Stomach smooth muscle (tissue), 2 donors: Measurements from ENCODE around the gene KCNJ1.

Experiments
- H3K27ac ChIP-seq: one replicate; pipeline ENCODE4 v1.7.0; 2013; ENCODE audit warnings: mild to moderate bottlenecking, low read length, inconsistent platforms
- H3K27me3 ChIP-seq, 2 donors: one replicate each; pipeline ENCODE4 v1.7.0; 2013; ENCODE audit warnings: low read length in 2 of 2; ENCODE audit not compliant: insufficient read depth in 2 of 2, control insufficient read depth in 1 of 2
- H3K36me3 ChIP-seq, 2 donors: one replicate each; pipeline ENCODE4 v1.7.0; 2013; ENCODE audit warnings: low read length in 2 of 2; ENCODE audit not compliant: control insufficient read depth in 2 of 2, insufficient read depth in 2 of 2
- H3K4me1 ChIP-seq: one replicate; pipeline ENCODE4 v1.7.0; 2013; ENCODE audit warnings: low read length; ENCODE audit not compliant: control insufficient read depth, insufficient read depth
- H3K4me3 ChIP-seq, 2 donors: one replicate each; pipeline ENCODE4 v1.7.0; 2013; ENCODE audit warnings: low read length in 2 of 2
- H3K9ac ChIP-seq, 2 donors: one replicate each; pipeline ENCODE4 v1.7.0; 2013; ENCODE audit warnings: low read length in 2 of 2, mild to moderate bottlenecking in 1 of 2
- H3K9me3 ChIP-seq, 2 donors: one replicate each; pipeline ENCODE4 v1.7.0; 2013; ENCODE audit warnings: low read length in 2 of 2; ENCODE audit not compliant: control insufficient read depth in 2 of 2
- donor health status: healthy.
- donor health status: Pancreatic carcinoma.

The KCNJ1 gene

GRCh38 chr11:128867277-128867676 lies at the start of gene KCNJ1:
KCNJ1 (minus strand) TSS chr11:128867296; CDS start chr11:128840243, 27,053 bp downstream.
- Histone ChIP-seq H3K9ac (no peak within 1 kb of the TSS), H3K4me3 (no peak within 1 kb of the TSS), H3K4me1 (no peaks in the 10 kb centered on the region), H3K36me3 (no peaks in the 10 kb centered on the region), H3K27ac (no peak within 1 kb of the TSS), H3K9me3 (no peaks in the 10 kb centered on the region), H3K27me3 (peaks cover 0 to 8% of the 10 kb centered on the region in 2 donors)

DNA sequence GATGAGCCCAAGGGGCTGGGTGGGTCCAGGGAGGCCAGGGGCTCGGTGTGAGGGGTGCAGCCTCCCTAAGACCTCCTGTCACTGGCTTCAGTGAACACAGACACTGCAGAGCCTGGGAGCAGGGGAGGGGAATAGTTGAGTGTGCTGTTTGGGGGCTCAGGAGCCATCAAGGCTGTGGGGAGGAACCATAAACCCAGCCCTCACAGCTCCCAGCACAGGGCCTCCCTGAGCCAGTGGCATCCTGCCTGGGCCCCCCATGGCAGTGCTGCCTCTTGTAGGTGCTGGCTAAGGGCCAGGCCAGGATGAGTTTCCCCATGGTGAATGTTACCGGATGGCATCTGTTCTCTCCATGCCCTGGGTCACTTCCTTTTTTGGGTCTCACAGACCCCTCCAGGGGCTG lies 49.6 kb upstream of the KCNJ1 start:
- Histone ChIP-seq H3K27me3 (peaks cover 7 to 11% of the 10 kb centered on the region in 2 donors), H3K9ac (no peak overlapping the region), H3K4me1 (no peaks in the 10 kb centered on the region)

DNA sequence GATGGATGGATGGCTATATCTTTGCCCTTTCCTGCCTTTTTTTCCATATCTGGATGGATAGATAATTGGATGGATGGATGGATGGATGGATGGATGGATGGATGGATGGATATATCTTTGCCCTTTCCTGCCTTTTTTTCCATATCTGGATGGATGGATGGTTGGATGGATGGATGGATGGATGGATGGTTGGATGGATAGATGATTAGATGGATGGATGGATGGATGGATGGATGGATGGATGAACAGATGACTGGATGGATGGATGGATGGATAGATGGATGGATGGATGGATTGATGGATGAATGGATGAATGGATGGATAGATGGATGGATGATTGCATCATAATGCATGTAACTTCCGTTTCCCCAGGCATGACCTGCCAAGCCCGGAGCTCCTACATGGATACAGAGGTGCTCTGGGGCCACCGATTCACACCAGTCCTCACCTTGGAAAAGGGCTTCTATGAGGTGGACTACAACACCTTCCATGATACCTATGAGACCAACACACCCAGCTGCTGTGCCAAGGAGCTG lies 49.0 kb upstream of the KCNJ1 start:
- no peaks in the 10 kb centered on the region for H3K36me3 ChIP-seq
- H3K4me3 ChIP-seq, result no peak overlapping the region
- H3K27me3 ChIP-seq, result peaks cover 7 to 16% of the 10 kb centered on the region in 2 donors
- H3K9ac ChIP-seq, result no peak overlapping the region
- H3K27ac ChIP-seq, result no peak overlapping the region
- no peaks in the 10 kb centered on the region for H3K4me1 ChIP-seq
- no peaks in the 10 kb centered on the region for H3K9me3 ChIP-seq

More for the DNA sequence above, 49.6 kb upstream of the KCNJ1 start:
- H3K27ac ChIP-seq, result no peak overlapping the region
- H3K9me3 ChIP-seq, result no peaks in the 10 kb centered on the region
- no peak overlapping the region for H3K4me3 ChIP-seq
- no peaks in the 10 kb centered on the region for H3K36me3 ChIP-seq

GRCh38 chr11:128915149-128915521 lies 48.0 kb upstream of the KCNJ1 start:
- H3K27ac ChIP-seq, result no peak overlapping the region
- H3K36me3 ChIP-seq, result no peaks in the 10 kb centered on the region
- H3K4me1 ChIP-seq, result no peaks in the 10 kb centered on the region
- no peak overlapping the region for H3K4me3 ChIP-seq
- H3K9ac ChIP-seq, result no peak overlapping the region
- H3K9me3 ChIP-seq, result no peaks in the 10 kb centered on the region
- H3K27me3 ChIP-seq, result peaks cover 7 to 15% of the 10 kb centered on the region in 2 donors

DNA sequence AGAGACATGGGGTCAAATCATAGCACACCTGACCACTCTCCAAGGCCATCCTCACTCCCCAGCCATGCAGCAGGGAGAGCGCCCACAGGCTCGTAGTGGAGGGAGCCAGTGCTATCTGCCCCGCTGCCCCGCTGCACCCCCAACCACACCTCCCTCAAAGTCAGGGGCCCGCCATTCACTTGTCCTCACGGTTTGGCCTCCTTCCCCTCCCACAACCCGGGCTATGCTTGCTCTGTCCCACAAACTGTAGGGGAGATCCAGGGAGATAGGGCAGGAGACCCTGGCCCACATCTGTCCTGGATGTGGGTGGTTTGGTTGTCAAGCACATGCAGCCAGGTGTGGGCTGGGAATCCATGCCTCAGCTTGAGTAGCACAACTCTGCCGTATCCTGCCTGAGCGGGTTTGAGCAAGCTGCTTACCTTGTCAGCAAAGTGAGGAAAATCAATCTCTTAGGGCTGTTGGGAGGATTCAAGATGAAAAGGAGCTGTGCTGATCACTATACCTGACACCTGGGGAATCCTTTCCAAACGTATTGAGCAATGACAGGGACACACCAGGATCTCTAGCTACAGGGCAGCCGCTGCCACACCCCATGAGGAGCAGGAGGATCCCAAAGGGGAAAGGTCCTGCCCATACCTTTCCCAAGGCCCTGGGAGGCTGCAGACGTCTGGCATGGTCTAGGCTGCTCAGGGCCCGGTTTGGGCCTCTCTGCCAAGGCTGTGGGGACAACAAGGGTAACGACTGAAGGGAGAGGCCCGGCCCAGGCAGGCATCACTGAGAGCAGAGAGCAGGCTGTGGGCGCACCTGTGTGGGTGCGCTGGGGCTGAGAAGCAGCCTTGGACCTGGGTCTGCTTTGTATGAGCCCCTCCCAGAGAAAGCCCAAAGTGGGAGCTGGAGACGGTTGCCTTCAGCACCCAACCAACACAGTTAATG lies 47.4 kb upstream of the KCNJ1 start:
- Histone ChIP-seq H3K9me3 (no peaks in the 10 kb centered on the region), H3K27me3 (peaks cover 7 to 15% of the 10 kb centered on the region in 2 donors), H3K36me3 (no peaks in the 10 kb centered on the region), H3K4me1 (no peaks in the 10 kb centered on the region), H3K4me3 (no peak overlapping the region), H3K9ac (no peak overlapping the region), H3K27ac (no peak overlapping the region)

DNA sequence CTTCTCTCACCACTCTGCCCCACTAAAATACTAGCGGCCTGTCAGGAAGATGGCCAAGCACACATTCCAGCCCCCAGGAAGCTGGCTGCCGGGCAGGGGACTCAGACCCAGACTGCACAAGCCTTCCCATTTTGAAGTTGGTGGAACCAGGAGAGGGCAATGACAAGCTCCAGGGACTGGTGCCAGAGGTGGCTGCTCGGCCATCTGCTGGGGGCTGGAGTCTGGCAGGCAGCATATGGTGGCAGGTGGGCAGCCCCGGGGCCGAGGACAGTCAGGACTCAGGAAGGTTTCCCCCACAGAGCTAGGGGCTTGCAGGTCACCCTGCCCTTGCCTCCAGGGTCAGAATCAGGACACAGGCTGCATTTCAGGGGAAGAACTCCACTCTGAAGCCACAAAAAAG lies 46.7 kb upstream of the KCNJ1 start:
- no peak overlapping the region for H3K27ac ChIP-seq
- no peaks in the 10 kb centered on the region for H3K4me1 ChIP-seq
- no peaks in the 10 kb centered on the region for H3K36me3 ChIP-seq
- peaks cover 7 to 22% of the 10 kb centered on the region in 2 donors for H3K27me3 ChIP-seq
- H3K9ac ChIP-seq, result no peak overlapping the region
- no peak overlapping the region for H3K4me3 ChIP-seq
- H3K9me3 ChIP-seq, result no peaks in the 10 kb centered on the region

GRCh38 chr11:128911701-128912100 lies 44.6 kb upstream of the KCNJ1 start:
- Histone ChIP-seq H3K9ac (no peak overlapping the region), H3K27me3 (peaks cover 12 to 28% of the 10 kb centered on the region in 2 donors), H3K27ac (no peak overlapping the region), H3K36me3 (no peaks in the 10 kb centered on the region), H3K9me3 (no peaks in the 10 kb centered on the region), H3K4me3 (no peak overlapping the region), H3K4me1 (no peaks in the 10 kb centered on the region)

GRCh38 chr11:128911239-128911638 lies 44.1 kb upstream of the KCNJ1 start:
- Histone ChIP-seq H3K4me3 (no peak overlapping the region), H3K27me3 (peaks cover 17 to 33% of the 10 kb centered on the region in 2 donors), H3K9ac (no peak overlapping the region), H3K4me1 (peaks cover 4% of the 10 kb centered on the region), H3K27ac (no peak overlapping the region), H3K36me3 (no peaks in the 10 kb centered on the region), H3K9me3 (no peaks in the 10 kb centered on the region)

DNA sequence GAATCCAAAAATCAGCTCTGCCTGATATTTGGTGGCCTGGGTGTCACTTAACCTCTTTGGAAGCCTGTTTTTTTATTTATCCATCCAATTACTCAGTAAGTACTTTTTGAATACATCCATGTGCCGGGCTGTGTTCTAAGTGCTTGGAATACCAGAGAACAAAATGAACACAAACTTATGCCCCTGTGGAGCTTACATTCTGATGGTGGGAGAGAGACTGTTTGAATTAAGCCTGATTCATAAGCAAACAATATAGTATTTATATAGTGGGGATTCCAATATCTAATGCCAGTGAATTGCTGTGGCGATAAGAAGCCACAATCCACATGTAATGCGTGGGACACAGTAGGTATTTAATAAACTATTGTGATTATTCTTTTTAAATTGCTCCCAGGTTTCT lies 43.5 kb upstream of the KCNJ1 start:
- no peak overlapping the region for H3K27ac ChIP-seq
- H3K9ac ChIP-seq, result no peak overlapping the region
- H3K4me1 ChIP-seq, result peaks cover 10% of the 10 kb centered on the region
- no peak overlapping the region for H3K4me3 ChIP-seq
- no peaks in the 10 kb centered on the region for H3K9me3 ChIP-seq
- H3K27me3 ChIP-seq, result peaks cover 20 to 36% of the 10 kb centered on the region in 2 donors
- H3K36me3 ChIP-seq, result no peaks in the 10 kb centered on the region

GRCh38 chr11:128909438-128910125 lies 42.5 kb upstream of the KCNJ1 start:
- H3K4me1 ChIP-seq, result peaks cover 14% of the 10 kb centered on the region
- no peak overlapping the region for H3K4me3 ChIP-seq
- no peak overlapping the region for H3K27ac ChIP-seq
- no peaks in the 10 kb centered on the region for H3K9me3 ChIP-seq
- H3K9ac ChIP-seq, result no peak overlapping the region
- peaks cover 16 to 37% of the 10 kb centered on the region in 2 donors for H3K27me3 ChIP-seq
- H3K36me3 ChIP-seq, result no peaks in the 10 kb centered on the region
